HG03439 (cell line): ENCODE results near the gene VPS13D.

Experiments
- ATAC-seq: cut with Tn5 transposase; IDR thresholded peaks from one replicate; pipeline ENCODE4 v1.9.1; 2021; ENCODE audit warnings: mild to moderate bottlenecking, moderate library complexity; ENCODE audit not compliant: unreplicated experiment

The VPS13D gene

GRCh38 chr1:12480748-12481362, 251.0 kb downstream of the VPS13D start:
- no peak for ATAC-seq

- ATAC-seq = no peak
Observed at GRCh38 chr1:12481928-12482327, 252.1 kb downstream of the VPS13D start.

GRCh38 chr1:12482988-12483387, 253.2 kb downstream of the VPS13D start:
- no peak for ATAC-seq

GRCh38 chr1:12485231-12486058, 255.6 kb downstream of the VPS13D start:
- ATAC-seq = no peak

- no peak for ATAC-seq
Observed at GRCh38 chr1:12486059-12486341, 256.2 kb downstream of the VPS13D start.

- ATAC-seq = no peak
Observed at GRCh38 chr1:12486401-12487005, 256.7 kb downstream of the VPS13D start.

- no peak for ATAC-seq
Observed at GRCh38 chr1:12487520-12487919, 257.7 kb downstream of the VPS13D start.

GRCh38 chr1:12488666-12489354, 259.0 kb downstream of the VPS13D start:
- no peak for ATAC-seq

GRCh38 chr1:12490532-12491142, 260.8 kb downstream of the VPS13D start:
- no peak for ATAC-seq

- no peak for ATAC-seq
Observed at GRCh38 chr1:12491656-12492055, 261.8 kb downstream of the VPS13D start.

- no peak for ATAC-seq
Observed at GRCh38 chr1:12495725-12496124, 265.9 kb downstream of the VPS13D start.

GRCh38 chr1:12496154-12496961, 266.5 kb downstream of the VPS13D start:
- no peak for ATAC-seq

GRCh38 chr1:12499539-12500240, 269.9 kb downstream of the VPS13D start:
- ATAC-seq = no peak

GRCh38 chr1:12501661-12502060, 271.8 kb downstream of the VPS13D start:
- ATAC-seq = no peak

- no peak for ATAC-seq
Observed at GRCh38 chr1:12502336-12503109, 272.7 kb downstream of the VPS13D start.

GRCh38 chr1:12503709-12504108, 273.9 kb downstream of the VPS13D start:
- ATAC-seq = no peak

- ATAC-seq = no peak
Observed at GRCh38 chr1:12504601-12505000, 274.8 kb downstream of the VPS13D start.

- no peak for ATAC-seq
Observed at GRCh38 chr1:12505231-12505630, 275.4 kb downstream of the VPS13D start.

- no peak for ATAC-seq
Observed at GRCh38 chr1:12505639-12506280, 275.9 kb downstream of the VPS13D start.
